Heart left ventricle (tissue), 13 donors: ENCODE data around the gene SDSL.
A peak's percentile ranks its signal among the peaks of the same experiment; 100 is the strongest.

Experiments
- POLR2A ChIP-seq, 2 donors: fragments of 450-650 bp; IDR thresholded peaks; one replicate each; pipeline ENCODE4 v1.6.1; 2017; ENCODE audit warnings: antibody characterized with exemption in 2 of 2, mild to moderate bottlenecking in 2 of 2, moderate library complexity in 2 of 2
- TF ChIP-seq, protein P1 (sequence below), 12 donors: fragments of 200-600 bp; sonication (generic) in 4 of 12; IDR thresholded peaks; one replicate each; pipeline versions ENCODE4 v1.5.0 to v1.8.0; 2018 to 2022; ENCODE audit warnings: antibody characterized with exemption in 12 of 12, mild to moderate bottlenecking in 5 of 12
- donor health status: ischemic (EF 13 %, LVEDD 7.1; RV severe dilation, severe dysfunction).
- donor health status: DM: no; HTN: yes; CAD: no.
- donor health status: DM: no; HTN: no; CAD: no.
- donor health status: ischemic (EF 25% LVEDD 6.9; RV normal size, moderate dysfunction).
- donor health status: ischemic (EF 25% LVEDD 5.7; RV mildly dilated, moderate dysfunction).
- donor health status: ischemic (EF 35%, LVEDD 5.7; RV mildly dilated, moderate dysfunction).
- donor health status: nonischemic (EF 11% LVEDD 7.7; RV severe dilation, severe dysfunction).
- donor health status: DM: yes; HTN: yes; CAD: no.
- donor health status: PGD.
- donor health status: ischemic (EF 29% LVEDD 5.4; RV normal size, mild dysfunction).
- donor health status: nonischemic (EF 23%, LVEDD 6.1; RV moderate dilation, normal function).

DNA sequence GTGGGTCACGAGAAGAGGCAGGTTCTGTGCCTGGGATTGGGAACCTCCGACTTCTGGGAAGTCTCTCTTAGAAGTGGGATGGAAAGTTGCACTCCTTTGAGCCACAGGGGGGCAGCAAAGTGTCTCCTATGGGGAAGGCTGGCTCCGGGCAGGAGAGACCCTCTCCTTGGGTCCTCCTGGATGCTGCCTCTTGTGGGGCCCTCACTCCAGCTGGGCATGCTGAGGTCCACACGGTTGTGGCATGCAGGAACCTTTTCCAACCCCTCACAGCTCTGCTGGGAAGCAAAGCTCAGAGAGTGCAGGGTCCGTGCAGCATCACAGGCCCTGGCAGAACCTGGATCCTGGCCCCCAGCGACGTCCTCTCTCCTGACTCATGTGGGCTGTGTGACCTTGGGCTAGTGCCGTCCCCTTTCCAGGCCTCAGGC, 17.4 kb downstream of the SDSL start:
- TF ChIP-seq, protein P1, sequence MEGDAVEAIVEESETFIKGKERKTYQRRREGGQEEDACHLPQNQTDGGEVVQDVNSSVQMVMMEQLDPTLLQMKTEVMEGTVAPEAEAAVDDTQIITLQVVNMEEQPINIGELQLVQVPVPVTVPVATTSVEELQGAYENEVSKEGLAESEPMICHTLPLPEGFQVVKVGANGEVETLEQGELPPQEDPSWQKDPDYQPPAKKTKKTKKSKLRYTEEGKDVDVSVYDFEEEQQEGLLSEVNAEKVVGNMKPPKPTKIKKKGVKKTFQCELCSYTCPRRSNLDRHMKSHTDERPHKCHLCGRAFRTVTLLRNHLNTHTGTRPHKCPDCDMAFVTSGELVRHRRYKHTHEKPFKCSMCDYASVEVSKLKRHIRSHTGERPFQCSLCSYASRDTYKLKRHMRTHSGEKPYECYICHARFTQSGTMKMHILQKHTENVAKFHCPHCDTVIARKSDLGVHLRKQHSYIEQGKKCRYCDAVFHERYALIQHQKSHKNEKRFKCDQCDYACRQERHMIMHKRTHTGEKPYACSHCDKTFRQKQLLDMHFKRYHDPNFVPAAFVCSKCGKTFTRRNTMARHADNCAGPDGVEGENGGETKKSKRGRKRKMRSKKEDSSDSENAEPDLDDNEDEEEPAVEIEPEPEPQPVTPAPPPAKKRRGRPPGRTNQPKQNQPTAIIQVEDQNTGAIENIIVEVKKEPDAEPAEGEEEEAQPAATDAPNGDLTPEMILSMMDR (IDR thresholded peaks at IDR 0.05): peak; percentile 41 to 66 (median 58)
- TF ChIP-seq POLR2A (IDR thresholded peaks at IDR 0.05): no peak
